DOHH2 (cell line): ENCODE results near the gene STING1.

Experiments used
- H3F3A ChIP-seq: fragments of 200-600 bp; sonication (generic), shearing (Covaris generic); 2 replicates; pipeline ENCODE4 v1.6.0; 2016; ENCODE audit warnings: antibody characterized with exemption, mild to moderate bottlenecking; ENCODE audit not compliant: control insufficient read depth, insufficient read depth
- H3K27ac ChIP-seq: fragments of 200-600 bp; sonication (generic); 2 replicates; pipeline ENCODE4 v1.5.1; 2014; ENCODE audit warnings: low read depth, mild to moderate bottlenecking, low read length, moderate library complexity
- H3K27me3 ChIP-seq: fragments of 200-600 bp; sonication (generic); 2 replicates; pipeline ENCODE4 v1.6.1; 2014; ENCODE audit warnings: mild to moderate bottlenecking, low read length, mixed read lengths; ENCODE audit not compliant: control insufficient read depth
- H3K36me3 ChIP-seq: fragments of 200-600 bp; sonication (generic); 2 replicates; pipeline ENCODE4 v1.6.1; 2014; ENCODE audit warnings: mild to moderate bottlenecking, low read length, moderate library complexity, mixed read lengths; ENCODE audit not compliant: control insufficient read depth
- H3K4me1 ChIP-seq: fragments of 200-600 bp; sonication (generic); 2 replicates; pipeline ENCODE4 v1.6.1; 2014; ENCODE audit warnings: mild to moderate bottlenecking, low read length, mixed read lengths; ENCODE audit not compliant: control insufficient read depth
- H3K4me2 ChIP-seq: fragments of 200-600 bp; sonication (generic); 2 replicates; pipeline ENCODE4 v1.6.0; 2014; ENCODE audit warnings: mild to moderate bottlenecking, low read length, moderate library complexity
- H3K4me3 ChIP-seq: fragments of 200-600 bp; sonication (generic); 2 replicates; pipeline ENCODE4 v1.5.1; 2014; ENCODE audit warnings: mild to moderate bottlenecking, low read length, mixed read lengths
- H3K79me2 ChIP-seq: fragments of 200-600 bp; sonication (generic); 2 replicates; pipeline ENCODE4 v1.6.1; 2014; ENCODE audit warnings: mild to moderate bottlenecking, low read length, mixed read lengths; ENCODE audit not compliant: control insufficient read depth
- H3K9me2 ChIP-seq: fragments of 200-600 bp; sonication (generic); replicated peaks from 2 replicates; pipeline ENCODE4 v1.6.1; 2014; ENCODE audit warnings: mild to moderate bottlenecking, low read length, mixed read lengths; ENCODE audit not compliant: control insufficient read depth
- H3K9me3 ChIP-seq: fragments of 200-600 bp; sonication (generic); 2 replicates; pipeline ENCODE4 v1.6.1; 2014; ENCODE audit warnings: antibody characterized with exemption, low read length, mixed read lengths; ENCODE audit not compliant: control insufficient read depth, insufficient read depth
- H4K20me1 ChIP-seq: fragments of 200-600 bp; sonication (generic); 2 replicates; pipeline ENCODE4 v1.6.0; 2014; ENCODE audit warnings: low read depth, mild to moderate bottlenecking, antibody characterized with exemption, low read length, moderate library complexity; ENCODE audit not compliant: control insufficient read depth, insufficient read depth
- EZH2phosphoT487 ChIP-seq: fragments of 200-600 bp; sonication (generic); IDR thresholded peaks from 2 replicates; pipeline ENCODE4 v1.6.1; 2017; ENCODE audit warnings: borderline replicate concordance, mild to moderate bottlenecking, antibody characterized with exemption, low read length, moderate library complexity, mixed read lengths
- TF ChIP-seq, protein P1 (sequence below): fragments of 200-600 bp; sonication (generic); IDR thresholded peaks from one replicate; pipeline ENCODE4 v1.5.1; 2014; ENCODE audit warnings: antibody characterized with exemption, mild to moderate bottlenecking, low read depth, low read length; ENCODE audit not compliant: poor library complexity, severe bottlenecking

STING1 gene

DNA sequence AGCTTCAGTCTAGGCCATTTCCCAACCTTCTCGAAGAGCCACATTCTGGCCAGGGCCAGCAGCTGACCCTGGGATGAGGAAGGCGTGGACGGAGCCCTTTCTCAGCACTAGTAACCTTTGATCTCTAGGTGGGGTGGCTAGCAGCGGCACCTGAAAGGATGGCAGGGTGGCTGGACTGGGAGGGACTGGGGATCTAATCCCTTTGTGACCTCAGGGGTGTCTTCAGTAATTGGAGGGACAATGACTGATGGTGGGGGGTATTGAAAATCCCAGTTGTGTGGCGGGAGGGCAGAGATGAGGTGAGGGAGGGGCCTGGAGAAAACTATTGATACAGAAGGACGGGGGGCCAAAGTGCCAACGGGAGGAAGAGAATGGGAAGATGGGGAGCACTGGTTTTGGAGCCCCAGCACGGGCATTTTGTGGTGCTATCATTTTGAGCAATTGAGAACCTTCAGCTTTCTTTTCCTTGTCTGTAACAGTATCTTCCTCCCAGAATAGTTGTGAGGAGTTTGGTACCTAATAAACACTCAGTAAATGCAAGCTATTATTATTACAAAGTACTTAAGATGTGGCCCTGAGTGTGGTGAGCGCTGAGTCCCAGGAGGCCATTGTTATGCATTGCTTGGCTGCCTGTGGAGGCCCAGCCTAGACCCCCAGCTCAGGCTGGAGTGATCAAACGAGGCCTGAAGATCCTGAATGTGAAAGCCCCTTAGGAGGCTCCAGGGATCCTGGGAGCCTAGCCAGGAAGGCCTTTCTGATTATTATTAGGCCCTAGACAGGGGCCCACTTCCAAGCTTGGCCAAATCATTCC is 41.3 kb upstream of the STING1 start:
- Histone ChIP-seq H3K4me1 (peaks cover 47% of the 10 kb centered on the region), H3F3A (no peaks in the 10 kb centered on the region), H4K20me1 (no peaks in the 10 kb centered on the region), H3K27ac (no peak overlapping the region), H3K79me2 (peaks cover 3% of the 10 kb centered on the region; the same call in 1 of the 2 replicates), H3K36me3 (peaks cover 6% of the 10 kb centered on the region), H3K4me3 (no peak overlapping the region), H3K9me3 (no peaks in the 10 kb centered on the region), H3K4me2 (peak overlapping the region; percentile 60), H3K27me3 (no peaks in the 10 kb centered on the region), H3K9me2 (no peaks in the 10 kb centered on the region)
- no peak for TF ChIP-seq EZH2phosphoT487
- TF ChIP-seq, protein P1, sequence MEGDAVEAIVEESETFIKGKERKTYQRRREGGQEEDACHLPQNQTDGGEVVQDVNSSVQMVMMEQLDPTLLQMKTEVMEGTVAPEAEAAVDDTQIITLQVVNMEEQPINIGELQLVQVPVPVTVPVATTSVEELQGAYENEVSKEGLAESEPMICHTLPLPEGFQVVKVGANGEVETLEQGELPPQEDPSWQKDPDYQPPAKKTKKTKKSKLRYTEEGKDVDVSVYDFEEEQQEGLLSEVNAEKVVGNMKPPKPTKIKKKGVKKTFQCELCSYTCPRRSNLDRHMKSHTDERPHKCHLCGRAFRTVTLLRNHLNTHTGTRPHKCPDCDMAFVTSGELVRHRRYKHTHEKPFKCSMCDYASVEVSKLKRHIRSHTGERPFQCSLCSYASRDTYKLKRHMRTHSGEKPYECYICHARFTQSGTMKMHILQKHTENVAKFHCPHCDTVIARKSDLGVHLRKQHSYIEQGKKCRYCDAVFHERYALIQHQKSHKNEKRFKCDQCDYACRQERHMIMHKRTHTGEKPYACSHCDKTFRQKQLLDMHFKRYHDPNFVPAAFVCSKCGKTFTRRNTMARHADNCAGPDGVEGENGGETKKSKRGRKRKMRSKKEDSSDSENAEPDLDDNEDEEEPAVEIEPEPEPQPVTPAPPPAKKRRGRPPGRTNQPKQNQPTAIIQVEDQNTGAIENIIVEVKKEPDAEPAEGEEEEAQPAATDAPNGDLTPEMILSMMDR, result no peak

DNA sequence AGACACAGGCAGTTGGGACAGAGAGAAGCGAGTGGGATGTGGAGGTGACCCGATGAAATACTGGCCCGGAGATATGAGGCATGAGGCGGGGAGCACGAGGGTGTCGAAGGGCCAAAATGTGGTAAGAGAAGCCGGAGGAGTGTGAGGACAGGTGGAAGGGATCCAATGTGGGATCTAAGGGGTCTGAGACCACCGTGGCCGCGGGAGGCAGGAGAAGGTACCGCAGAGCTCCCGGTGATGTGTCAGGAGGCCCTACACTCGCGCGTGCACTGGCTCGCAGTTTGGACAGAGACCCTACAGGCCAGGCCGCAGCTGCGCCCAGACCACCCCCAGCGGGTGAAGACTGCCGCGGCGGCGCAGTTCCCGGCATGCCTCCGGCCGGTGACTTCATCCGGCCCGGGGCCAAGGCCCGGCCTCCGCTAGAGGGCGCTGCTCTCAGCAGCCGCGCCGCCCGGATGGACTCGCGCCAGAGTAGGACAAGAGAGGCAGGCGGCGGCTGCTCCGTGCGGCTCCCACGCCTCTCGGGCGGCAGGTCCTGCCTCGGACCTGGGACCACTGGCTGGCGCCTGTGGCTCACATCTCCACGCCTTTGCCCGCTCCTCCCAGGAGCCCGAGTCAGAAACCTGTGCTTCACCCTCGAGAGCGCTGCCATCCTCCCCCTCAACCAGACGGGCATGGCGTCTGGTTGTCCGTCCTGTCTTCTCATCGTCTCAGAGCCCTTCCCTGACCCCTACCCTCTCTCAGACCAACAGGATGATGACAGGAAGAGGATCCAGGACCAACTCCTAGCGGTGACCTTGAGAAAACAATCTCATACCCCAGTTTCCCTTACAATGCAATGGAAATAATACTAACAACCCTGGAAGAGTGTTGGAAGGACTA is 35.4 kb upstream of the STING1 start:
- Histone ChIP-seq H3K4me2 (peak overlapping the region; percentile 99), H3K36me3 (no peaks in the 10 kb centered on the region), H3K27ac (no peak overlapping the region), H3F3A (peaks cover 6% of the 10 kb centered on the region), H3K9me2 (no peaks in the 10 kb centered on the region), H3K27me3 (no peaks in the 10 kb centered on the region), H3K4me1 (peaks cover 30% of the 10 kb centered on the region), H3K9me3 (no peaks in the 10 kb centered on the region), H4K20me1 (no peaks in the 10 kb centered on the region), H3K79me2 (no peaks in the 10 kb centered on the region), H3K4me3 (peak overlapping the region; percentile 83)
- TF ChIP-seq EZH2phosphoT487, result no peak
- TF ChIP-seq, protein P1, result peak; percentile 96

DNA sequence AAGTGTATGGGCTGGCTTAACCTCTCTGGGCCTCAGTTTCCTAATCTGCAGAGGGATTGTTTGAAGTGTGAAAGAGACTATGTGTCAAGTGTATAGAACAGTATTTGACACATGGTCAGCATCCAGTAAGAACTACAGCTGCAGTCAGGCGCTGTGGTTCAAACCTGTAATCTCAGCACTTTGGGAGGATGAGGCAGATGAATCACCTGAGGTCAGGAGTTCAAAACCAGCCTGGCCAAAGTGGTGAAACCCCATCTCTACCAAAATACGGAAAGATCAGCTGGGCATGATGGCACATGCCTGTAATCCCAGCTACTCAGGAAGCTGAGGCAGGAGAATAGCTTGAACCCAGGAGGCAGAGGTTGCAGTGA is 31.9 kb upstream of the STING1 start:
- TF ChIP-seq, protein P1, result no peak
- no peaks in the 10 kb centered on the region for H3K36me3 ChIP-seq
- no peaks in the 10 kb centered on the region for H3K9me2 ChIP-seq
- no peaks in the 10 kb centered on the region for H4K20me1 ChIP-seq
- H3K4me2 ChIP-seq, result peak overlapping the region; percentile 65
- H3K4me1 ChIP-seq, result peaks cover 38% of the 10 kb centered on the region
- peaks cover 3% of the 10 kb centered on the region; the same call in 1 of the 2 replicates for H3K9me3 ChIP-seq
- no peaks in the 10 kb centered on the region for H3K79me2 ChIP-seq
- no peak overlapping the region for H3K27ac ChIP-seq
- peak overlapping the region; percentile 37; the same call in 1 of the 2 replicates for H3K4me3 ChIP-seq
- peaks cover 6% of the 10 kb centered on the region for H3F3A ChIP-seq
- no peaks in the 10 kb centered on the region for H3K27me3 ChIP-seq
